Measurements from ENCODE around the gene MITF.

DNA sequence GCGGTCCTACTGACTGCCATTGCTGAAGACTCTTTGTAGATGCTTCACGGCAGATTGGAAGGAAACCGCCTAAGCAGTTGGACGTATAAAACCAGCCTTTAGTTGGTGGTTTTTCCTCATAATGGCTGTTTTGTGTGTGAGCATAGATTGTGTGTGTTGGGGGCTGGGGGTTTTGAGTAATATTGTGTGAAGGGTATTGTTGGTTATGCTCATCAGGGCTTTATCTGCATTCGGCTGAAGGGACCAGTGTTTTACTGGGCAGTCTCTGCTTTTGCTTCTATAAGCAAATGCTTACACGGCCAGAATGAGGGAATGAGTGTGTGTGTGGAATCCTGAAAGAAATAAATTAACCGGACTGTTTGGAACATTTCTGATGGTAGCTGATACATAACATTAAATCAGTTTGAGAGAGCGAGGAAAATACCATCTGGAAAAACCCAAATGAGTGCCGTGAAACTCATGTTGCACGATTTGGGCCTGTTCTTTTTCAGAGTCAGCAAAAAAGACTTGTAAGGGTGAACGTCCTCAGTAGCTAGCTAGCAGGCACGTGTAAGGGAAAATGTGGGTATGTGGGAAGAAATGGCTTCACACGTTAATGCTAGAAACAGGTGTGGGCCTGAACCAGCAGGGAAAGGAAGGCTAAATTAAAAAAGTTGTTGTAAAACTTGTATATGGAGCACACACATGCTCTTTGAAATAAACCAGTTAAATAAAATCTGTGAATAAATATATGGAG, 1.9 kb downstream of the MITF start:
- no peak for TF ChIP-seq POLR2A (IDR thresholded peaks at IDR 0.05)
- TF ChIP-seq, protein P1, sequence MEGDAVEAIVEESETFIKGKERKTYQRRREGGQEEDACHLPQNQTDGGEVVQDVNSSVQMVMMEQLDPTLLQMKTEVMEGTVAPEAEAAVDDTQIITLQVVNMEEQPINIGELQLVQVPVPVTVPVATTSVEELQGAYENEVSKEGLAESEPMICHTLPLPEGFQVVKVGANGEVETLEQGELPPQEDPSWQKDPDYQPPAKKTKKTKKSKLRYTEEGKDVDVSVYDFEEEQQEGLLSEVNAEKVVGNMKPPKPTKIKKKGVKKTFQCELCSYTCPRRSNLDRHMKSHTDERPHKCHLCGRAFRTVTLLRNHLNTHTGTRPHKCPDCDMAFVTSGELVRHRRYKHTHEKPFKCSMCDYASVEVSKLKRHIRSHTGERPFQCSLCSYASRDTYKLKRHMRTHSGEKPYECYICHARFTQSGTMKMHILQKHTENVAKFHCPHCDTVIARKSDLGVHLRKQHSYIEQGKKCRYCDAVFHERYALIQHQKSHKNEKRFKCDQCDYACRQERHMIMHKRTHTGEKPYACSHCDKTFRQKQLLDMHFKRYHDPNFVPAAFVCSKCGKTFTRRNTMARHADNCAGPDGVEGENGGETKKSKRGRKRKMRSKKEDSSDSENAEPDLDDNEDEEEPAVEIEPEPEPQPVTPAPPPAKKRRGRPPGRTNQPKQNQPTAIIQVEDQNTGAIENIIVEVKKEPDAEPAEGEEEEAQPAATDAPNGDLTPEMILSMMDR (IDR thresholded peaks at IDR 0.05): no peak

Measured in esophagus squamous epithelium (tissue), 4 donors.